Measurements from ENCODE around the gene PLEKHG2. TPM values are rescaled to one million over a fixed set of nuclear protein-coding genes. Genes with fewer than 3 reads are reported as not detected.

PLEKHG2 gene
- total and polyA plus RNA-seq, 11 donors: 8.9 to 38.5 (median 13.3) TPM

DNA sequence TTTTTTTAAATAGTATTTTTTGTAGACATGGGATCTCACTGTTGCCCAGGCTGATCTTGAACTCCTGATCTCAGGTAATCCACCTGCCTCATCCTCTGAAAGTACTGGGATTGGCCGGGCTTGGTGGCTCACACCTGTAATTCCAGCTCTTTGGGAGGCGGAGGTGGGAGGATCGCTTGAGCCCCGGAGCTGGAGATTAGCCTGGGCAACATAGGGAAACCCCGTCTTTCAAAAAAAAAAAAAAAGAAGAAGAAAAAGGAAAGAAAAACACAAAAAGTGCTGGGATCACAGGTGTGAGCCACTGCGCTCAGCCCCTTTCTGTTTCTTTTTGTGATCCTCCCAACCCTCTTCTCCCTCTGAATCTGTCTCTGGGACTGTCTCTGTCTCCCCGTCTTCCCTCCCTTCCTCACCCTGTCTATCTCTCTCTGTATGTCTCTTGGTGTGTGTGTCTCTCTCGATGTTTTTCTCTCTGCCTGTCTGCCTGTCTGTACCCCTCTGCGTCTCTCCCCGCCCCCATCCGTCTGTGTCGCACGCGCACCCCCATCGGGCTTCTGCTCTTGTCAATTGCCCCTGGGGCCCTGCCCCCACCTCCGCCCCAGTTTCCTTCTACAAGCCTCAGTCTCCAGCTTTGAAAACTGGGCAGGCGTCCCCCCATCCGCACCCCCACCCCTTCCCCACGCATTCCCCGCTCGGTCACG, 6.4 kb upstream of the PLEKHG2 start:
- DNase-seq: peak in 1 of 5 donors; percentile 35
- intact Hi-C loops (cut with DNase I): no loop called here
- peak in 3 of 4 donors; percentile 0 to 1 (median 0) for ATAC-seq
- Histone ChIP-seq H3K4me3 (peak overlapping the region; percentile 59 to 100 (median 96)), H3K4me1 (peaks cover 5 to 69% (median 34%) of the 10 kb centered on the region in 12 donors), H3K27ac (peak overlapping the region; percentile 94 to 100 (median 99)), H3K27me3 (no peaks in the 10 kb centered on the region), H3K9me3 (no peaks in the 10 kb centered on the region), H3K36me3 (peaks cover 3 to 26% (median 14%) of the 10 kb centered on the region in 9 donors)
- WGBS, 4 donors: 17 to 21% (median 19%) methylated on average over 21 to 22 of the region's 22 CpGs
- TF ChIP-seq, protein P1, sequence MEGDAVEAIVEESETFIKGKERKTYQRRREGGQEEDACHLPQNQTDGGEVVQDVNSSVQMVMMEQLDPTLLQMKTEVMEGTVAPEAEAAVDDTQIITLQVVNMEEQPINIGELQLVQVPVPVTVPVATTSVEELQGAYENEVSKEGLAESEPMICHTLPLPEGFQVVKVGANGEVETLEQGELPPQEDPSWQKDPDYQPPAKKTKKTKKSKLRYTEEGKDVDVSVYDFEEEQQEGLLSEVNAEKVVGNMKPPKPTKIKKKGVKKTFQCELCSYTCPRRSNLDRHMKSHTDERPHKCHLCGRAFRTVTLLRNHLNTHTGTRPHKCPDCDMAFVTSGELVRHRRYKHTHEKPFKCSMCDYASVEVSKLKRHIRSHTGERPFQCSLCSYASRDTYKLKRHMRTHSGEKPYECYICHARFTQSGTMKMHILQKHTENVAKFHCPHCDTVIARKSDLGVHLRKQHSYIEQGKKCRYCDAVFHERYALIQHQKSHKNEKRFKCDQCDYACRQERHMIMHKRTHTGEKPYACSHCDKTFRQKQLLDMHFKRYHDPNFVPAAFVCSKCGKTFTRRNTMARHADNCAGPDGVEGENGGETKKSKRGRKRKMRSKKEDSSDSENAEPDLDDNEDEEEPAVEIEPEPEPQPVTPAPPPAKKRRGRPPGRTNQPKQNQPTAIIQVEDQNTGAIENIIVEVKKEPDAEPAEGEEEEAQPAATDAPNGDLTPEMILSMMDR (IDR thresholded peaks at IDR 0.05): no peak
- peak in 1 of 2 donors; percentile 25 for TF ChIP-seq POLR2A (IDR thresholded peaks at IDR 0.05)

DNA sequence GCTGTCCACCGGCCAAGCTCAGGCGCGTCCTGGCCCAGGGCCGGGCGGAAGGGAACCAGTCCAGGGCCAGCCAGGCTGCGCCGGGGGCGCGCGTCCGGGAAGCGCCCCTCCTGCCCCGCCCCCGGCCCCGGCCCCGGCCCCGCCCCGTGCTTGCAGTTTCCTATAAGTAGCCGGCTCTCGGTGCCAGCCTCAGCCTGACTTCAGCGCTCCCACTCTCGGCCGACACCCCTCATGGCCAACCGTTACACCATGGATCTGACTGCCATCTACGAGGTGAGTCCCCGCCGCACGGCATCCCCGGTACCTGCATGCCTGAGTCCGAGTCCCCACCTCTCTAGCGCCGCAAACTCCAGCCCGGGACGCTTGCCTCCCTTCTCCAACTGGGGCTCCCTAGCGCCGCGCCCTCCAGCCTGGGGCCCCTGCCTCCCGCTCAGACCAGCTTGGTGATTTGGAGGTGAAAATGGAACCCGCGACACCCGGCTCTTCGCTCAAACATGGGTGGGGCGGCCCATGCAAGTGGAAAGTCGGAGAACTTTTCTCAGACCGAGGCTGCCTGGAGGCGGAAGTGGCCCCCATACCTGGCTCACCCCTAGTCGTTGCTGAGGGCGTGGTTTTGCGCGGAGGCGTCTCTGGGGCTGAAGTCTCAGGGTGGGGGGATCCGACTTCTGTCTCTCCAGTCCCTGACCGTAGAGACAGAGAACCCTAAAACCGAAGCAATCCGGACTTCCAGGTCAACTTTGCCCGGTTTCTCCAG, 5.6 kb upstream of the PLEKHG2 start, which contains the start of gene ZFP36:
Gene ZFP36 (plus strand): TSS at position 192 of the 754 bp plus-strand sequence. CDS start 58 bp downstream, at position 250.
- Histone ChIP-seq H3K36me3 (peaks cover 3 to 26% (median 14%) of the 10 kb centered on the region in 9 donors), H3K4me1 (peaks cover 7 to 68% (median 37%) of the 10 kb centered on the region in 12 donors), H3K4me3 (peak within 1 kb of the TSS; percentile 59 to 100 (median 96)), H3K27me3 (peaks cover 0 to under 1% (median 0%) of the 10 kb centered on the region in 9 donors), H3K9me3 (no peaks in the 10 kb centered on the region), H3K27ac (peak within 1 kb of the TSS; percentile 94 to 100 (median 99))
- intact Hi-C loops (cut with DNase I): no loop called here
- 1% methylated on average over 29 to 56 of the region's 56 CpGs for WGBS, 4 donors
- TF ChIP-seq, protein P1 (IDR thresholded peaks at IDR 0.05): peak in 1 of 12 donors; percentile 15
- peak; percentile 66 to 99 for TF ChIP-seq POLR2A (IDR thresholded peaks at IDR 0.05)
- ATAC-seq (peak; percentile 20 to 58 (median 42)), DNase-seq (peak; percentile 91 to 95 (median 92))

DNA sequence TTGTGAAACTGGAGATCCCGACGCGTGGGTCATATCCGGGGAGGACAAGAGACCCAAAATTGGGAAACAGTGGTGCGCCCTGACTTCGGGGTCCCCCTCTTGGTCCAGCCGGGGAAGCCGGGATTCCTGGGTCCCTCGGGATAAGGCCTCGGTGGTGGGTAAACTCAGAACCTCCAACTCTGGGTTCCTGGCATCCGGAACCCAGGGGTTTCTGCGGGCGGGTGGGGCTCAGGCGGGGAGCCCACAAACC, 5.1 kb upstream of the PLEKHG2 start:
- TF ChIP-seq, protein P1 (IDR thresholded peaks at IDR 0.05): no peak
- no peak for TF ChIP-seq POLR2A (IDR thresholded peaks at IDR 0.05)
- intact Hi-C loops (cut with DNase I): no loop called here
- peaks cover 0 to 5% (median 0%) of the 10 kb centered on the region in 9 donors for H3K27me3 ChIP-seq
- WGBS, 4 donors: 0 to 8% (median 2%) methylated on average over 5 to 14 of the region's 14 CpGs
- peak overlapping the region; percentile 59 to 100 (median 96) for H3K4me3 ChIP-seq
- peaks cover 3 to 26% (median 14%) of the 10 kb centered on the region in 9 donors for H3K36me3 ChIP-seq
- ATAC-seq: no peak
- peak overlapping the region; percentile 94 to 100 (median 99) for H3K27ac ChIP-seq
- DNase-seq: peak in 1 of 5 donors; percentile 78
- H3K4me1 ChIP-seq: peaks cover 7 to 63% (median 32%) of the 10 kb centered on the region in 12 donors
- no peaks in the 10 kb centered on the region for H3K9me3 ChIP-seq
